Glutamatergic neuron (in vitro differentiated cells): ENCODE data around the gene MED10. TPM values are rescaled to one million over a fixed set of nuclear protein-coding genes. Genes with fewer than 3 reads are reported as not detected.

Source experiments
- DNase-seq: peaks from one replicate; pipeline ENCODE4 v3.0.0; 2022
- H3K27ac Mint-ChIP-seq: one replicate; pipeline ENCODE4 v1.8.0; 2020; ENCODE audit warnings: mild to moderate bottlenecking, mixed read lengths, inconsistent platforms; ENCODE audit not compliant: unreplicated experiment
- H3K27me3 Mint-ChIP-seq: one replicate; pipeline ENCODE4 v1.8.0; 2020; ENCODE audit warnings: mild to moderate bottlenecking, moderate library complexity, mixed read lengths, inconsistent platforms; ENCODE audit not compliant: unreplicated experiment
- H3K36me3 Mint-ChIP-seq: one replicate; pipeline ENCODE4 v1.8.0; 2020; ENCODE audit warnings: mild to moderate bottlenecking, mixed read lengths, inconsistent platforms; ENCODE audit not compliant: unreplicated experiment
- H3K4me1 Mint-ChIP-seq: one replicate; pipeline ENCODE4 v1.8.0; 2020; ENCODE audit warnings: mild to moderate bottlenecking, low read depth, mixed read lengths, inconsistent platforms; ENCODE audit not compliant: unreplicated experiment
- H3K4me3 Mint-ChIP-seq: one replicate; pipeline ENCODE4 v1.8.0; 2020; ENCODE audit warnings: mild to moderate bottlenecking, mixed read lengths, inconsistent platforms; ENCODE audit not compliant: unreplicated experiment
- H3K9me3 Mint-ChIP-seq: one replicate; pipeline ENCODE4 v1.8.0; 2020; ENCODE audit warnings: mild to moderate bottlenecking, moderate library complexity, mixed read lengths, inconsistent platforms; ENCODE audit not compliant: unreplicated experiment
- CTCF ChIP-seq: fragments of 200-600 bp; sonication (generic); IDR thresholded peaks from one replicate; pipeline ENCODE4 v1.5.0; 2021; ENCODE audit not compliant: partially characterized antibody, unreplicated experiment
- total RNA-seq: library from RNA; stranded (reverse); fragmentation: NEBNext Ultra II Directional; extraction: Animal tissue kit (Norgen Biotek cat#: 25700); gene quantifications from one replicate; pipeline ENCODE4 v1.2.1, GENCODE V29; 2021; ENCODE audit not compliant: unreplicated experiment

MED10 gene
- total RNA-seq, 1 donor from 2014 or later = 28.4 TPM

GRCh38 chr5:6344593-6344989 lies 33.8 kb downstream of the MED10 start:
- DNase-seq = no peak
- no peaks in the 10 kb centered on the region for H3K4me1 Mint-ChIP-seq
- no peak for TF ChIP-seq CTCF

GRCh38 chr5:6343951-6344592 lies 34.3 kb downstream of the MED10 start:
- Mint-ChIP-seq H3K27ac (no peak overlapping the region), H3K4me1 (no peaks in the 10 kb centered on the region), H3K4me3 (no peak overlapping the region), H3K9me3 (no peaks in the 10 kb centered on the region), H3K36me3 (no peaks in the 10 kb centered on the region), H3K27me3 (peaks cover 2% of the 10 kb centered on the region)
- no peak for DNase-seq
- no peak for TF ChIP-seq CTCF

More at GRCh38 chr5:6344593-6344989, 33.8 kb downstream of the MED10 start:
- Mint-ChIP-seq H3K27ac (no peak overlapping the region), H3K9me3 (no peaks in the 10 kb centered on the region), H3K4me3 (no peak overlapping the region), H3K27me3 (peaks cover 2% of the 10 kb centered on the region), H3K36me3 (no peaks in the 10 kb centered on the region)

- no peak for DNase-seq
- Mint-ChIP-seq H3K36me3 (no peaks in the 10 kb centered on the region), H3K9me3 (no peaks in the 10 kb centered on the region), H3K4me3 (no peak overlapping the region), H3K27ac (no peak overlapping the region), H3K27me3 (no peaks in the 10 kb centered on the region), H3K4me1 (no peaks in the 10 kb centered on the region)
- no peak for TF ChIP-seq CTCF
These were observed 35.5 kb downstream of the MED10 start for GRCh38 chr5:6342689-6343315.

- Mint-ChIP-seq H3K36me3 (no peaks in the 10 kb centered on the region), H3K27me3 (peaks cover 5% of the 10 kb centered on the region), H3K27ac (no peak overlapping the region), H3K4me3 (no peak overlapping the region), H3K9me3 (peaks cover 5% of the 10 kb centered on the region), H3K4me1 (peaks cover 2% of the 10 kb centered on the region)
- DNase-seq = no peak
- TF ChIP-seq CTCF = no peak
These were observed 38.2 kb downstream of the MED10 start for GRCh38 chr5:6340100-6340499.

- no peak for DNase-seq
- no peaks in the 10 kb centered on the region for H3K36me3 Mint-ChIP-seq
- no peak overlapping the region for H3K4me3 Mint-ChIP-seq
- H3K27me3 Mint-ChIP-seq = peaks cover 5% of the 10 kb centered on the region
- no peak for TF ChIP-seq CTCF
- H3K27ac Mint-ChIP-seq = no peak overlapping the region
- H3K9me3 Mint-ChIP-seq = peaks cover 5% of the 10 kb centered on the region
- H3K4me1 Mint-ChIP-seq = peaks cover 2% of the 10 kb centered on the region
These were observed 39.5 kb downstream of the MED10 start for GRCh38 chr5:6338871-6339270.
